Endothelial cell of umbilical vein (primary cell): ENCODE results near the gene NEK4. TPM values are rescaled to one million over a fixed set of nuclear protein-coding genes. Genes with fewer than 3 reads are reported as not detected.
A peak's percentile ranks its signal among the peaks of the same experiment; 100 is the strongest.

Experiments used
- BruUV-seq: library from RNA; stranded (reverse); fragments of 400-500 nt; replicated peaks from 2 replicates; lab custom pipeline; 2021; lab: Mats Ljungman, UMichigan
- CTCF ChIA-PET: fragments of 300-600, 350-600 bp; sonication (Branson Sonifier 250); formaldehyde crosslinking; loops from one replicate; lab custom pipeline; 2021; ENCODE audit warnings: antibody characterized with exemption, inconsistent platforms; lab: Charles Lee
- POLR2A ChIA-PET: fragments of 300-600, 350-600 bp; sonication (Branson Sonifier 250); formaldehyde crosslinking; loops from one replicate; lab custom pipeline; 2021; ENCODE audit warnings: antibody characterized with exemption, inconsistent platforms; lab: Charles Lee
- DNase-seq: peaks from one replicate; pipeline ENCODE4 v3.0.0-alpha.2; 2011; ENCODE audit warnings: low read depth, low spot score
- FAIRE-seq: peaks from 2 replicates; lab custom pipeline; 2011; peaks lifted over from hg19 to GRCh38; lab: Jason Lieb, UNC
- H2AFZ ChIP-seq: 2 replicates; pipeline ENCODE4 v1.6.0; 2012; ENCODE audit warnings: low read depth, low read length, control low read depth, inconsistent platforms
- H3K27ac ChIP-seq: 2 replicates; pipeline ENCODE4 v1.5.1; 2011; ENCODE audit warnings: low read depth, mild to moderate bottlenecking, control low read depth, low read length, moderate library complexity; ENCODE audit not compliant: insufficient read depth
- H3K27me3 ChIP-seq, 2 experiments: 2 replicates each; pipeline versions ENCODE4 v1.6.0 to v1.6.1; 2011; ENCODE audit warnings: low read length in 2 of 2, mixed read lengths in 1 of 2; ENCODE audit not compliant: control insufficient read depth in 2 of 2, insufficient read depth in 2 of 2
- H3K36me3 ChIP-seq, 2 experiments: 2 replicates in 1 of 2; 3 replicates in 1 of 2; pipeline ENCODE4 v1.5.1; 2011; ENCODE audit warnings: low read length in 2 of 2, mild to moderate bottlenecking in 1 of 2, moderate library complexity in 1 of 2; ENCODE audit not compliant: control insufficient read depth in 2 of 2, insufficient read depth in 2 of 2; ENCODE audit errors: extremely low read depth in 1 of 2
- H3K4me1 ChIP-seq: 3 replicates; pipeline ENCODE4 v1.5.1; 2011; ENCODE audit warnings: mild to moderate bottlenecking, low read length; ENCODE audit not compliant: control insufficient read depth, insufficient read depth; ENCODE audit errors: extremely low read depth
- H3K4me2 ChIP-seq: 2 replicates; pipeline ENCODE4 v1.6.1; 2011; ENCODE audit warnings: low read length, control low read depth, mixed read lengths; ENCODE audit not compliant: insufficient read depth
- H3K4me3 ChIP-seq, 3 experiments: fragments of 200-600 bp in 1 of 3; sonication (generic), shearing (Covaris generic) in 1 of 3; replicated peaks in 1 of 3; 2 replicates each; pipeline ENCODE4 v1.5.1; 2011 to 2016; ENCODE audit warnings: control low read depth in 3 of 3, low read length in 3 of 3, mild to moderate bottlenecking in 2 of 3, inconsistent platforms in 1 of 3, low read depth in 1 of 3, moderate library complexity in 1 of 3; ENCODE audit not compliant: insufficient read depth in 1 of 3
- H3K79me2 ChIP-seq: 2 replicates; pipeline ENCODE4 v1.6.0; 2012; ENCODE audit warnings: low read length, inconsistent platforms; ENCODE audit not compliant: control insufficient read depth, insufficient read depth
- H3K9ac ChIP-seq: replicated peaks from 2 replicates; pipeline ENCODE3; 2011; ENCODE audit warnings: low read length, control low read depth; ENCODE audit not compliant: insufficient read depth; ENCODE audit errors: extremely low read depth
- H3K9me1 ChIP-seq: replicated peaks from 3 replicates; pipeline ENCODE4 v1.6.0; 2011; ENCODE audit warnings: mild to moderate bottlenecking, low read length; ENCODE audit not compliant: control insufficient read depth, insufficient read depth; ENCODE audit errors: extremely low read depth
- H3K9me3 ChIP-seq: replicated peaks from 2 replicates; pipeline ENCODE4 v1.5.1; 2012; ENCODE audit warnings: low read length, inconsistent platforms; ENCODE audit not compliant: control insufficient read depth, insufficient read depth
- H4K20me1 ChIP-seq: replicated peaks from 2 replicates; pipeline ENCODE3; 2011; ENCODE audit warnings: mild to moderate bottlenecking, low read length; ENCODE audit not compliant: control insufficient read depth, insufficient read depth; ENCODE audit errors: extremely low read depth
- FOS ChIP-seq: IDR thresholded peaks from 2 replicates; pipeline ENCODE4 v1.6.1; 2011; ENCODE audit warnings: mild to moderate bottlenecking, low read length, moderate library complexity, borderline replicate concordance; ENCODE audit not compliant: insufficient read depth
- POLR2A ChIP-seq: IDR thresholded peaks from 2 replicates; pipeline ENCODE4 v1.6.1; 2012; ENCODE audit warnings: low read depth, mild to moderate bottlenecking, control low read depth, low read length
- dilution Hi-C: fragments of 300-500 bp; cut with MboI; formaldehyde crosslinking; loops from one replicate; pipeline ENCODE4 v1.15.0; 2019; ENCODE audit warnings: low sequenced_read_pairs; ENCODE audit not compliant: extremely low pct_ligation_motif_present
- intact Hi-C: fragments of 100-400 bp; cut with micrococcal nuclease; formaldehyde crosslinking; loops from one replicate; pipeline ENCODE4 v1.10.0; 2022
- polyA plus RNA-seq, 4 experiments: library from polyadenylated mRNA; depleted of rRNA in 3 of 4; stranded (reverse) in 3 of 4; unstranded in 1 of 4; fragments of >200 nt; gene quantifications; 2 replicates each; pipeline versions ENCODE4 v1.2.1 to v1.2.3, GENCODE V29; 2011 to 2012; ENCODE audit warnings: missing spikeins in 1 of 4
- total RNA-seq: library from RNA; stranded (reverse); gene quantifications from 2 replicates; pipeline ENCODE4 v1.2.3, GENCODE V29; 2021
- TF ChIP-seq, protein P1 (sequence below), 2 donors: IDR thresholded peaks; 1 replicate in 1 of 2; 2 replicates in 1 of 2; pipeline ENCODE4 v1.5.1; 2011; ENCODE audit warnings: low read length in 2 of 2, mild to moderate bottlenecking in 2 of 2, moderate library complexity in 2 of 2, control low read depth in 1 of 2, inconsistent platforms in 1 of 2, low read depth in 1 of 2; ENCODE audit not compliant: insufficient read depth in 1 of 2; ENCODE audit errors: extremely low read depth in 1 of 2
- TF ChIP-seq, protein P2 (sequence below): IDR thresholded peaks from 2 replicates; pipeline ENCODE4 v1.6.1; 2011; ENCODE audit not compliant: insufficient read depth, insufficient read length

Gene NEK4
- total and polyA plus RNA-seq, 2 donors (not counting 3 experiments of a cell fraction or from before 2014, with no cell fraction given), result 4.4 to 20.8 TPM

GRCh38 chr3:52742418-52743041, 28.2 kb downstream of the NEK4 start:
- no peaks in the 10 kb centered on the region for H3K4me1 ChIP-seq
- H3K9ac ChIP-seq, result no peak overlapping the region
- peaks cover 9 to 18% of the 10 kb centered on the region in 2 experiments for H3K36me3 ChIP-seq
- peak; percentile 76 for FAIRE-seq
- no peak overlapping the region for H2AFZ ChIP-seq
- no peak overlapping the region for H3K27ac ChIP-seq
- H3K4me3 ChIP-seq, result no peak overlapping the region
- H3K27me3 ChIP-seq, result no peaks in the 10 kb centered on the region
- no peak overlapping the region for H3K4me2 ChIP-seq
- H4K20me1 ChIP-seq, result no peaks in the 10 kb centered on the region
- TF ChIP-seq POLR2A (no peak), FOS (no peak)
- TF ChIP-seq, protein P1, sequence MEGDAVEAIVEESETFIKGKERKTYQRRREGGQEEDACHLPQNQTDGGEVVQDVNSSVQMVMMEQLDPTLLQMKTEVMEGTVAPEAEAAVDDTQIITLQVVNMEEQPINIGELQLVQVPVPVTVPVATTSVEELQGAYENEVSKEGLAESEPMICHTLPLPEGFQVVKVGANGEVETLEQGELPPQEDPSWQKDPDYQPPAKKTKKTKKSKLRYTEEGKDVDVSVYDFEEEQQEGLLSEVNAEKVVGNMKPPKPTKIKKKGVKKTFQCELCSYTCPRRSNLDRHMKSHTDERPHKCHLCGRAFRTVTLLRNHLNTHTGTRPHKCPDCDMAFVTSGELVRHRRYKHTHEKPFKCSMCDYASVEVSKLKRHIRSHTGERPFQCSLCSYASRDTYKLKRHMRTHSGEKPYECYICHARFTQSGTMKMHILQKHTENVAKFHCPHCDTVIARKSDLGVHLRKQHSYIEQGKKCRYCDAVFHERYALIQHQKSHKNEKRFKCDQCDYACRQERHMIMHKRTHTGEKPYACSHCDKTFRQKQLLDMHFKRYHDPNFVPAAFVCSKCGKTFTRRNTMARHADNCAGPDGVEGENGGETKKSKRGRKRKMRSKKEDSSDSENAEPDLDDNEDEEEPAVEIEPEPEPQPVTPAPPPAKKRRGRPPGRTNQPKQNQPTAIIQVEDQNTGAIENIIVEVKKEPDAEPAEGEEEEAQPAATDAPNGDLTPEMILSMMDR (IDR thresholded peaks at IDR 0.05; ENCODE audit: extremely low read depth in 1 of 2, insufficient read depth in 1 of 2, low read depth in 1 of 2, low read length in 2 of 2), result peak; percentile 36 to 47
- TF ChIP-seq, protein P2, sequence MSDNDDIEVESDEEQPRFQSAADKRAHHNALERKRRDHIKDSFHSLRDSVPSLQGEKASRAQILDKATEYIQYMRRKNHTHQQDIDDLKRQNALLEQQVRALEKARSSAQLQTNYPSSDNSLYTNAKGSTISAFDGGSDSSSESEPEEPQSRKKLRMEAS, result no peak
- H3K9me1 ChIP-seq, result no peaks in the 10 kb centered on the region
- BruUV-seq, result no TSS peak
- ChIA-PET POLR2A (no interaction called here), CTCF (interaction anchor here (0.5 to 2.6 kb wide), 11 partner anchors 11 to 329 kb away, joined by 3 to 15 read pairs (median 5); no protein-coding TSS in a partner anchor)
- DNase-seq, result peak; percentile 58
- intact Hi-C loops (loop anchor here (1.0 to 5.0 kb wide), 5 partner anchors 57 to 330 kb away; no protein-coding TSS in a partner anchor), dilution Hi-C loops (no loop called here)
- no peaks in the 10 kb centered on the region for H3K9me3 ChIP-seq
- H3K79me2 ChIP-seq, result no peaks in the 10 kb centered on the region
